Activated T-cell treated with anti-CD3 and anti-CD28 coated beads, Interleukin-2, amount 50 U/mL, for 24 hours (primary cell): ENCODE data around the gene DNAJC7.

Experiments
- DNase-seq: peaks from one replicate; pipeline ENCODE4 v3.0.0-alpha.2; 2020
- H3K27ac Mint-ChIP-seq: 2 replicates; pipeline ENCODE4 v1.8.0; 2020; ENCODE audit warnings: mild to moderate bottlenecking, mixed read lengths
- H3K27me3 Mint-ChIP-seq: 2 replicates; pipeline ENCODE4 v1.8.0; 2020; ENCODE audit warnings: mixed read lengths
- H3K36me3 Mint-ChIP-seq: 2 replicates; pipeline ENCODE4 v1.8.0; 2020; ENCODE audit warnings: low read depth, mixed read lengths
- H3K4me1 Mint-ChIP-seq: 2 replicates; pipeline ENCODE4 v1.8.0; 2020; ENCODE audit warnings: low read depth, mixed read lengths
- H3K4me3 Mint-ChIP-seq: 2 replicates; pipeline ENCODE4 v1.8.0; 2020; ENCODE audit warnings: mild to moderate bottlenecking, moderate library complexity, mixed read lengths
- H3K9me3 Mint-ChIP-seq: 2 replicates; pipeline ENCODE4 v1.8.0; 2020; ENCODE audit warnings: mixed read lengths

The DNAJC7 gene

GRCh38 chr17:41984454-41984853 is 32.8 kb downstream of the DNAJC7 start:
- Mint-ChIP-seq H3K4me1 (peaks cover 15% of the 10 kb centered on the region), H3K27ac (no peak overlapping the region), H3K36me3 (peaks cover 98% of the 10 kb centered on the region), H3K9me3 (no peaks in the 10 kb centered on the region), H3K4me3 (no peak overlapping the region), H3K27me3 (no peaks in the 10 kb centered on the region)
- DNase-seq = peak; percentile 13

DNA sequence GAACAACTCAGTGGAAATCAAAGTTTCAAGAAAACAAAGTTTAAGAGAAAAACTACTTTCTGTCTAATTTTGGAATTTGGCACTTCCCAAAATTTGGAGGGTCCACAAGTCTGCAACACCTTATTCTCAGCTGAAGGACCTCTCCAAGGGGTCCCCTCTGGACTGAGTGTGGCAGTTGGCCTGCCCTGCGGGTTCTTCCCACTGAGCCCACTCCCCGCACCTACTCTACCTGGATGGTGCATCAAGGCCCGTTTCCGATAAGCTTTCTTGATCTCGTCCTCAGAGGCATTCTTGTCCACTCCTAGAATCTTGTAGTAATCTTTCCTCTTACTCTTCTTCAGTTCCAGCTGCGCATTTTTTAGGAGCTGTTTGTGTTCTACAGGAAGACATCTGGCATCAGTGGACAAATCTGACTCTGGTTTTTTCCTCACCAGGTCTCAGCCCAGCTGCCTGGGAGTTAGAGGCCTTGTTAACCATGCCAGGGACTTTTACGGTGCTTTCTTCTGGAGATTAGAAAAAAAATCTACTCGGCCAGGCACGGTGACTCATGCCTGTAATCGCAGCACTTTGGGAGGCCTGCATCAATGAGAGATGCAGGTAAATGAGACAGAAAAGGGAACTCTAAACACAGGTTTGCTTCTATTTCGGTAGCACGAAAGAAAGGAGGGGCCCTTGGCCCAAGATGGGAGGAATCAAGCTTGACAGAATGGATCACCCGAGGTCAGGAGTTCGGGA is 35.0 kb downstream of the DNAJC7 start:
- Mint-ChIP-seq H3K27me3 (no peaks in the 10 kb centered on the region), H3K9me3 (no peaks in the 10 kb centered on the region), H3K4me3 (no peak overlapping the region), H3K4me1 (peaks cover under 1% of the 10 kb centered on the region), H3K27ac (peak overlapping the region; percentile 74), H3K36me3 (peaks cover 91% of the 10 kb centered on the region)
- peak; percentile 5 for DNase-seq

- H3K27me3 Mint-ChIP-seq = no peaks in the 10 kb centered on the region
- DNase-seq = no peak
- peaks cover 92% of the 10 kb centered on the region for H3K36me3 Mint-ChIP-seq
- H3K4me3 Mint-ChIP-seq = no peak overlapping the region
- H3K27ac Mint-ChIP-seq = peak overlapping the region; percentile 39
- peaks cover 5% of the 10 kb centered on the region for H3K4me1 Mint-ChIP-seq
- no peaks in the 10 kb centered on the region for H3K9me3 Mint-ChIP-seq
Measured at GRCh38 chr17:41977991-41978390, 39.2 kb downstream of the DNAJC7 start.

GRCh38 chr17:41976142-41976768 is 41.0 kb downstream of the DNAJC7 start:
- no peak overlapping the region for H3K4me3 Mint-ChIP-seq
- no peaks in the 10 kb centered on the region for H3K27me3 Mint-ChIP-seq
- H3K9me3 Mint-ChIP-seq = no peaks in the 10 kb centered on the region
- peak overlapping the region; percentile 14 for H3K27ac Mint-ChIP-seq
- DNase-seq = no peak
- peaks cover 15% of the 10 kb centered on the region for H3K4me1 Mint-ChIP-seq
- H3K36me3 Mint-ChIP-seq = peaks cover 92% of the 10 kb centered on the region

DNA sequence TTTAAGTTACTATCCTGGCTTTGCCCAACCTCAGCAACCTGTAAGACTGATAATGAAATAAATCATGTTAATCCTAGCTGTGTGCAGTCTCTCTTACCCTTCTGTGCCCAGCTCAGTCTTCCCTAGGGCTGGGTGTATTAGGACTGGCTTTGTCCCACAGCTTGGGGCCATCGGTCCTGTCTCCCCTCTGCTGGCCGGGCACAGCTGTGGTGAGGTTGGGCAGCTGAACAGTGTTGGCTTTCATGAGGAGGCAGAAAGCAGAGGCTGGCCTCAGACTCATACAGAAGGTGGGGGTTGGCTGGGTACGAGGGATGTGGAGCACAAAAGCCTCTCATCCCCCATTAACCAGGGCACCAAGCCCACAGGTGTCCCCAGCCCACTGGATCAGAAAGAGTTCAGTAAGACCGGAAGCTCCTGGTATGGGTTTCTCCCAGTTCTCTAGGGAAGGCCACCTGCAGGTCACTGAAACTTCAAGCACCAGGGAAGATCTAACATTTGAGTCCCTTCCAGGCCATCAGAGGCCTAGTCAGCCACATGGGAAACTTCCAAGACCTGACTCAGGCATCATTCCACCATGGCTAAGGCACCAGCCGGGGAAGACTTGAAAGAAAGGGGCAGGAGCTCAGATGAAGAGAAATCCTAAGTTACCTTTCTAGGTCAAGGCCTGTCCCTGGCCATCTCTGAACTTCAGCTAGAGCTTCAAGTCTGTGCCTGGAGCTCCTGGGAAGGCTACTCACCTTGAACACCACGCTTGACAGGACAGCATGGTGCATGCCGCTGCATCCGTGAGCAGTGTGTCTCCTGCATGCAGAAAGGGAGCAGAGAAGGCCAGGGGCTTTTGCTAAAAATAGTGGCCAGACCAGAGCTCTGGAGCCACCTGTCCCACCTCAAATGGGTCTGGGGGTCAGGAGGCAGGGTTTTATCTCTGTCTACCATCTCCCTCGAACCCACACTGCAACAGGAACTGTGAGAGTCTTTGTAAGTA is 41.8 kb downstream of the DNAJC7 start:
- peaks cover 23% of the 10 kb centered on the region for H3K4me1 Mint-ChIP-seq
- H3K27ac Mint-ChIP-seq = peak overlapping the region; percentile 76
- H3K27me3 Mint-ChIP-seq = no peaks in the 10 kb centered on the region
- H3K36me3 Mint-ChIP-seq = peaks cover 92% of the 10 kb centered on the region
- no peak for DNase-seq
- H3K4me3 Mint-ChIP-seq = no peak overlapping the region
- no peaks in the 10 kb centered on the region for H3K9me3 Mint-ChIP-seq

- H3K27me3 Mint-ChIP-seq = no peaks in the 10 kb centered on the region
- no peaks in the 10 kb centered on the region for H3K9me3 Mint-ChIP-seq
- no peak overlapping the region for H3K4me3 Mint-ChIP-seq
- H3K4me1 Mint-ChIP-seq = peaks cover 26% of the 10 kb centered on the region
- peak overlapping the region; percentile 76 for H3K27ac Mint-ChIP-seq
- no peak for DNase-seq
- peaks cover 91% of the 10 kb centered on the region for H3K36me3 Mint-ChIP-seq
Measured at GRCh38 chr17:41974658-41975057, 42.6 kb downstream of the DNAJC7 start.

DNA sequence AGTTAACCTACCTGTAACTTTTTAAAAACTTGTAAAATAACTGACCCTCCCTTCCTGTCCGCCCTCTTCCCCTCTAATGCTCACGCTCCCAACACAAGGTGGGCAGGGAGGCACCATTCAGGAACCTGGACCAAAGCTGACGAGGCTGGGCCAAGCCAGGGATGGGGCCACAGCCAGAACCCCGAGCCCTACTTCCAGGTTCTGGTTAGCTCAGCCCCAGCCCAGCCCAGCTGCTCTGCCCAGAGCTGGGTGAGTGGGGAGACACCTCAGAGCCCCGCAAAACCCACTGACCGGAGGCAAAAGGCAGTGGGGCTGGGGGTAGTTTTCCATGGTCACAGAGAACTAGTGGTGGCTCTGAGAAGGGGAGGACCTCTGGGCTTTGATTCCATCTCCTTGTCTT is 43.2 kb downstream of the DNAJC7 start:
- no peak for DNase-seq
- Mint-ChIP-seq H3K36me3 (peaks cover 96% of the 10 kb centered on the region), H3K4me3 (no peak overlapping the region), H3K27ac (peak overlapping the region; percentile 76), H3K9me3 (no peaks in the 10 kb centered on the region), H3K27me3 (no peaks in the 10 kb centered on the region), H3K4me1 (peaks cover 31% of the 10 kb centered on the region)

GRCh38 chr17:41973408-41973811 is 43.8 kb downstream of the DNAJC7 start:
- peaks cover 34% of the 10 kb centered on the region for H3K4me1 Mint-ChIP-seq
- peaks cover 98% of the 10 kb centered on the region for H3K36me3 Mint-ChIP-seq
- H3K4me3 Mint-ChIP-seq = no peak overlapping the region
- no peaks in the 10 kb centered on the region for H3K27me3 Mint-ChIP-seq
- no peaks in the 10 kb centered on the region for H3K9me3 Mint-ChIP-seq
- peak overlapping the region; percentile 76 for H3K27ac Mint-ChIP-seq
- DNase-seq = no peak

DNA sequence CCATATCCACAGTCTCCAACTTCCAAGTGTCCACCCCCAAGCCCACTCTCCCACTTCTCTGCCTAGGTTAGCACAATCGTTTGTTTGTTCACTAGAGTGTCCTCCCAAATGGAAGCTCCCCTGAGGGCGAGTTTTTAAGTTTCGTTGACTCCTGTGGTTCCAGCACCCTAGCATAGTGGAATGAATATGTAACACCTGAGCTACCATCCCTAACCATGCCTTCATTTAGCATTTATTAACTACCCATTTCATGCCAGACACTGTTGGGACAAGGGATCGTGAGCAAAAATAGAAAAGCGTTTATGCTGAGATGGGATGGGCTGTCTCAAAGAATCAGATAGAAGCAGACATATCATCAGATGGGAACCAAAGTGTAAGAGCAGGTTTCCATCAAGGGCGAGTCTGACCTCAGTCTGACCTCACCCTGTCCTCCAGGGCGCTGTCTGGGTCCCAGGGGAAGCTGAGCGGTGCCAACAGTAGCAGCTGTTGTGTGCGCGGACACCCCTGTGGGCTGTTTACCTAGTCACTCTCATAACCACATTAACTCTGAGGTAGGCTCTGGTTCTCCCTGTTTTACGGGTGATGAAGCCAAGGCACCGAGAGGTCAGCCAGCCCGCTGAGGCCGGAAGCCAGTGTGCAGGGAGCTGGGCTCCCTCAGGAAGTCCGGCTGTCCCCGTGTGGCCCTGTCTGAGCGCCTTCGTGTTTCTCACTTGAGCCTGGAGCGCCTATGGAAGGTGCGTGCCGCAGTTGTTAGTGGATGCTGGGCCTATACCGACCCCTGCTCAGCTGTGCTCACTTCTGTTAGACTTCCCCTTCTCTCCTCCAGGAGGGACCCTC is 44.5 kb downstream of the DNAJC7 start:
- Mint-ChIP-seq H3K27me3 (no peaks in the 10 kb centered on the region), H3K4me1 (peaks cover 40% of the 10 kb centered on the region), H3K9me3 (no peaks in the 10 kb centered on the region), H3K27ac (peak overlapping the region; percentile 76), H3K4me3 (no peak overlapping the region), H3K36me3 (peaks cover 98% of the 10 kb centered on the region)
- DNase-seq = no peak

GRCh38 chr17:41971721-41972523 is 45.3 kb downstream of the DNAJC7 start:
- no peak for DNase-seq
- Mint-ChIP-seq H3K9me3 (no peaks in the 10 kb centered on the region), H3K4me1 (peaks cover 46% of the 10 kb centered on the region), H3K27me3 (no peaks in the 10 kb centered on the region), H3K4me3 (no peak overlapping the region), H3K36me3 (peaks cover 96% of the 10 kb centered on the region), H3K27ac (peak overlapping the region; percentile 76)

DNA sequence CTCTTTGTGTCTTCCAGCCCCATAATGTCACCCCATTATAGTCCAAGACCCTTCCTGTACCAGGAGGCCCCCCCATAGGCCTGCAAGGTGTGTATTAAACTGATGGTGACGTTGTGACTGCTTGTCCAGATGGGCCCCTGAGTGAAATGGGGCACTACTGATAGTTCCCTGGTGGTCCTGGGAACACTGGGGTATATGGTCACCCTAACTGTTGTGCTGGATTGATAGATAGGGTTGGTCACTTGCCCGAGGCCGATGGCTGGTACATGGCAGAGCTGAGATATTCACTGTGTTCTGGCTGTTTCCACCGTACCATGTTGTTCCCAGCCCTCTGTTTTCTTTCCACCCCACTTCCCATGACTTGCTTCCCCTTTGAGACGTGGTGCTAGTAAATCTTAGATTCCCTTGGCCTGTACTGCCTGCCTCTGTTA is 46.3 kb downstream of the DNAJC7 start:
- no peaks in the 10 kb centered on the region for H3K27me3 Mint-ChIP-seq
- DNase-seq = no peak
- peak overlapping the region; percentile 55 for H3K27ac Mint-ChIP-seq
- peaks cover 87% of the 10 kb centered on the region for H3K36me3 Mint-ChIP-seq
- no peak overlapping the region for H3K4me3 Mint-ChIP-seq
- no peaks in the 10 kb centered on the region for H3K9me3 Mint-ChIP-seq
- peaks cover 44% of the 10 kb centered on the region for H3K4me1 Mint-ChIP-seq

DNA sequence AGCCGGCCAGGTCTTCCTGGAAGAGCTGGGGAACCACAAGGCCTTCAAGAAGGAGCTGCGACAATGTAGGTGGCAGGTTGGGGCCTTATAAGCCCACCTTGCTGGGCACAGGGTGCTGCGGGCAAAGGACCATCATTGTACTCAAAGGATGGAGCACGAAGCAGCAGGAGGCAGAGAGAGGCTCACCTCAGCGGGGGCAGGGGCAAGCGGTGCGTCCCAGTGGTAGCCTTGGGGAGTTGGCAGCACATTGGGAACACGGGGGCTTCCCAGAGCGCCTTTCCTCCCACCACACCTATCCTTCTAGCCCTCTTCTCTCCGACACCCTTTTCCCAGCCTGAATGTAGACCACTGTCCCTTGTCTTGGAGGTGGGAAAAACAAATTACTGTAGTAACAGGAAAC is 48.6 kb downstream of the DNAJC7 start:
- no peak for DNase-seq
- Mint-ChIP-seq H3K4me1 (peaks cover 55% of the 10 kb centered on the region), H3K36me3 (peaks cover 64% of the 10 kb centered on the region), H3K27me3 (no peaks in the 10 kb centered on the region), H3K9me3 (no peaks in the 10 kb centered on the region), H3K4me3 (peak overlapping the region; percentile 84), H3K27ac (peak overlapping the region; percentile 90)

DNA sequence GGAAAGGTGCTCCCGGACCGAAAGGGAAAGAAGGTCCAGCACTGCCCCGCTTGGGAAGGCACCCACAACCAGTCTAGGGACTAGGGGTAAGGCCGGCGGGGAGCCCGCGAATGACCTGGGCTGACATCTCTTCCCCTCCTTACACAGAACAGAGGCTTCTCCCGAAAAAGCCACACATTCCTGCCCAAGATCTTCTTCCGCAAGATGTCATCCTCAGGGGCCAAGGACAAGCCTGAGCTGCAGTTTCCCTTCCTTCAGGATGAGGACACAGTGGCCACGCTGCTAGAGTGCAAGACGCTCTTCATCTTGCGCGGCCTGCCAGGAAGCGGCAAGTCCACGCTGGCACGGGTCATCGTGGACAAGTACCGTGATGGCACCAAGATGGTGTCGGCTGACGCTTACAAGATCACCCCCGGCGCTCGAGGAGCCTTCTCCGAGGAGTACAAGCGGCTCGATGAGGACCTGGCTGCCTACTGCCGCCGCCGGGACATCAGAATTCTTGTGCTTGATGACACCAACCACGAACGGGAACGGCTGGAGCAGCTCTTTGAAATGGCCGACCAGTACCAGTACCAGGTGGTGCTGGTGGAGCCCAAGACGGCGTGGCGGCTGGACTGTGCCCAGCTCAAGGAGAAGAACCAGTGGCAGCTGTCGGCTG is 49.2 kb downstream of the DNAJC7 start:
- Mint-ChIP-seq H3K4me1 (peaks cover 55% of the 10 kb centered on the region), H3K36me3 (peaks cover 58% of the 10 kb centered on the region)

More for the DNA sequence above, 49.2 kb downstream of the DNAJC7 start:
- Mint-ChIP-seq H3K4me3 (peak overlapping the region; percentile 84), H3K27me3 (no peaks in the 10 kb centered on the region), H3K9me3 (no peaks in the 10 kb centered on the region), H3K27ac (peak overlapping the region; percentile 90)
- DNase-seq = no peak
